ENCODE measurements around the gene INSIG2.

DNA sequence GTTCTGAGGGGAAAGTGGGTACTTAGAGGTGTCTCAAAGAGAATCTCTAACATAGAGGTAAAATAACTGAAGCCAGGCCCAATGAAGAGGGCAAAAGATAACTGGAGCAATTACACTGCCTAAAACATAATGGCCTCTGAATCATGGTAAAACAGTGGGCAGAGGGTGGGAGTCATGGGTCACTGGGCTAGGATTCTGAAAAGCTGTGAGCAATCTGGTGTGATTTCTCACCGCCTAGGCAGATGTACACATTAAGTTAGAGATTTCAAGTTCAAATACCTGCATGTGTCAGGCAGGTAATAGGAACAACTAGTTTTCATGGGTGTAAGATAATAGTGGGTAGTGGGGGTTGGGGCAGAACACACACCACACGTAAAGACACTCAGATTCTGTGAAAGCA is 45.6 kb downstream of the INSIG2 start:
- TF ChIP-seq, protein P1, sequence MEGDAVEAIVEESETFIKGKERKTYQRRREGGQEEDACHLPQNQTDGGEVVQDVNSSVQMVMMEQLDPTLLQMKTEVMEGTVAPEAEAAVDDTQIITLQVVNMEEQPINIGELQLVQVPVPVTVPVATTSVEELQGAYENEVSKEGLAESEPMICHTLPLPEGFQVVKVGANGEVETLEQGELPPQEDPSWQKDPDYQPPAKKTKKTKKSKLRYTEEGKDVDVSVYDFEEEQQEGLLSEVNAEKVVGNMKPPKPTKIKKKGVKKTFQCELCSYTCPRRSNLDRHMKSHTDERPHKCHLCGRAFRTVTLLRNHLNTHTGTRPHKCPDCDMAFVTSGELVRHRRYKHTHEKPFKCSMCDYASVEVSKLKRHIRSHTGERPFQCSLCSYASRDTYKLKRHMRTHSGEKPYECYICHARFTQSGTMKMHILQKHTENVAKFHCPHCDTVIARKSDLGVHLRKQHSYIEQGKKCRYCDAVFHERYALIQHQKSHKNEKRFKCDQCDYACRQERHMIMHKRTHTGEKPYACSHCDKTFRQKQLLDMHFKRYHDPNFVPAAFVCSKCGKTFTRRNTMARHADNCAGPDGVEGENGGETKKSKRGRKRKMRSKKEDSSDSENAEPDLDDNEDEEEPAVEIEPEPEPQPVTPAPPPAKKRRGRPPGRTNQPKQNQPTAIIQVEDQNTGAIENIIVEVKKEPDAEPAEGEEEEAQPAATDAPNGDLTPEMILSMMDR (conservative IDR thresholded peaks at IDR 0.05; ENCODE audit: low read depth, low read length): no peak
- no peak for TF ChIP-seq EZH2 (IDR thresholded peaks at IDR 0.05; ENCODE audit: low read length, unreplicated experiment)

Measured in PC-3 (cell line).